H1 (cell line): ENCODE results near the gene ACER3. TPM values are rescaled to one million over a fixed set of nuclear protein-coding genes. Genes with fewer than 3 reads are reported as not detected.

Experiments
- CREB1 ChIP-seq: IDR thresholded peaks from 2 replicates; pipeline ENCODE4 v1.6.1; 2012; ENCODE audit warnings: inconsistent platforms
- SUZ12 ChIP-seq: fragments of 200-600 bp; sonication (generic); IDR thresholded peaks from 2 replicates; pipeline ENCODE4 v1.6.1; 2012; ENCODE audit warnings: mild to moderate bottlenecking, inconsistent platforms, low read length, moderate library complexity, mixed read lengths
- polyA plus RNA-seq, 7 experiments: library from polyadenylated mRNA; depleted of rRNA in 3 of 7; stranded (reverse) in 5 of 7; unstranded in 2 of 7; fragments of >200 nt in 5 of 7; fragments of 200-250 nt in 2 of 7; gene quantifications; 1 replicate in 5 of 7; 2 replicates in 1 of 7; 4 replicates in 1 of 7; pipeline versions ENCODE4 v1.2.1 to v1.2.3, GENCODE V29; 2011 to 2013; ENCODE audit warnings: missing spikeins in 2 of 7, mixed read lengths in 2 of 7
- total RNA-seq: library from RNA; stranded (reverse); fragmentation: NEBNext Ultra II Directional; extraction: Animal tissue kit (Norgen Biotek cat#: 25700); gene quantifications from 2 replicates; pipeline ENCODE4 v1.2.1, GENCODE V29; 2021

Gene ACER3
- total and polyA plus RNA-seq, 2 of the 8 experiments (the other 6 are each of a cell fraction or from before 2014, with no cell fraction given): 5.7 to 16.2 TPM

DNA sequence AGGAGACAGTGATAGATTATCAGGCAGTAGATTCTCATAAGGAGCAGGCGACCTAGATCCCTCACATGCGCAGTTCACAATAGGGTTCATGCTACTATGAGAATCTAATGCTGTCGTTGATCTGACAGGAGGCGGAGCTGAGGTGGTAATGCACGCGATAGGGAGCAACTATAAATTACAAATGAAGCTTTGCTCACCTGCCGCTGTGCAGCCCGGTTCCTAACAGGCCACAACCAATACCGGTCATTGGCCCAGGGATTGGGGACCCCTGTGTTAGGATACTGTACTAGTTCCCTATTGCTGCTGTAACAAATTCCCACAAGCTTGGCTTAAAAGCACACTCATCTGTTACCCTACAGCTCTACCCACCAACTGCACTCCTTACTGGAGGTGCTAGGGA lies 184.2 kb downstream of the ACER3 start (continued):
- no peak for TF ChIP-seq CREB1
- no peak for TF ChIP-seq SUZ12
- TF ChIP-seq, all 59 proteins: peak for 0
